HG02938 (cell line): ENCODE data around the gene MBNL2.

Experiments
- ATAC-seq: cut with Tn5 transposase; IDR thresholded peaks from one replicate; pipeline ENCODE4 v1.9.1; 2021; ENCODE audit warnings: mild to moderate bottlenecking, moderate library complexity; ENCODE audit not compliant: unreplicated experiment

The MBNL2 gene

GRCh38 chr13:97397267-97397666 is 175.1 kb downstream of the MBNL2 start:
- ATAC-seq = no peak

- no peak for ATAC-seq
Measured at GRCh38 chr13:97401421-97401820, 179.3 kb downstream of the MBNL2 start.

GRCh38 chr13:97403893-97404750 is 182.0 kb downstream of the MBNL2 start:
- no peak for ATAC-seq

- no peak for ATAC-seq
Measured at GRCh38 chr13:97407540-97407939, 185.4 kb downstream of the MBNL2 start.

- ATAC-seq = no peak
Measured at GRCh38 chr13:97408938-97409337, 186.8 kb downstream of the MBNL2 start.

GRCh38 chr13:97411984-97412383 is 189.9 kb downstream of the MBNL2 start:
- ATAC-seq = no peak

GRCh38 chr13:97413694-97414093 is 191.6 kb downstream of the MBNL2 start:
- no peak for ATAC-seq

GRCh38 chr13:97414392-97414791 is 192.3 kb downstream of the MBNL2 start:
- no peak for ATAC-seq

GRCh38 chr13:97417698-97418097 is 195.6 kb downstream of the MBNL2 start:
- ATAC-seq = no peak

- ATAC-seq = no peak
Measured at GRCh38 chr13:97422118-97423054, 200.3 kb downstream of the MBNL2 start.

- no peak for ATAC-seq
Measured at GRCh38 chr13:97423300-97424045, 201.3 kb downstream of the MBNL2 start.

GRCh38 chr13:97425590-97425989 is 203.5 kb downstream of the MBNL2 start:
- no peak for ATAC-seq

GRCh38 chr13:97426695-97427094 is 204.6 kb downstream of the MBNL2 start:
- no peak for ATAC-seq

GRCh38 chr13:97429681-97430081 is 207.5 kb downstream of the MBNL2 start:
- no peak for ATAC-seq

GRCh38 chr13:97430296-97430695 is 208.2 kb downstream of the MBNL2 start:
- no peak for ATAC-seq

GRCh38 chr13:97431171-97431764 is 209.1 kb downstream of the MBNL2 start:
- ATAC-seq = no peak

GRCh38 chr13:97432232-97432916 is 210.2 kb downstream of the MBNL2 start:
- no peak for ATAC-seq

- ATAC-seq = peak; percentile 87
Measured at GRCh38 chr13:97432917-97433726, 211.0 kb downstream of the MBNL2 start.

GRCh38 chr13:97433727-97434396 is 211.7 kb downstream of the MBNL2 start, which contains the start of gene RAP2A:
Gene RAP2A, plus strand, starts transcription at chr13:97434169. Its CDS starts 302 bp downstream, at chr13:97434471.
- ATAC-seq = peak; percentile 33
